ENCODE results near the gene MAG. TPM values are rescaled to one million over a fixed set of nuclear protein-coding genes. Genes with fewer than 3 reads are reported as not detected.
A peak's percentile ranks its signal among the peaks of the same experiment; 100 is the strongest.

MAG gene
- total and polyA plus RNA-seq, 2 of the 13 experiments (the other 11 are each of a cell fraction or from before 2014, with no cell fraction given), result 0.20 to 1.3 TPM

GRCh38 chr19:35354898-35355297, 62.9 kb downstream of the MAG start:
- in situ Hi-C loops (cut with HindIII; ENCODE audit: extremely low pct_ligation_motif_present, low pct_unique_long_range_greater_than_20kb), result loop anchor here (5.0 kb wide), 1 partner anchor 112 kb away; no protein-coding TSS in a partner anchor
- CTCF ChIA-PET (ENCODE audit: low intra/inter-chr PET ratio, low total read pairs), result no interaction called here
- POLR2A ChIA-PET, result no interaction called here
- TF ChIP-seq TBP (CRISPR knock-in tag; IDR thresholded peaks at IDR 0.05), result no peak
- no peak for TF ChIP-seq ZFP36L2 (CRISPR knock-in tag; IDR thresholded peaks at IDR 0.05)
- TF ChIP-seq, protein P1, sequence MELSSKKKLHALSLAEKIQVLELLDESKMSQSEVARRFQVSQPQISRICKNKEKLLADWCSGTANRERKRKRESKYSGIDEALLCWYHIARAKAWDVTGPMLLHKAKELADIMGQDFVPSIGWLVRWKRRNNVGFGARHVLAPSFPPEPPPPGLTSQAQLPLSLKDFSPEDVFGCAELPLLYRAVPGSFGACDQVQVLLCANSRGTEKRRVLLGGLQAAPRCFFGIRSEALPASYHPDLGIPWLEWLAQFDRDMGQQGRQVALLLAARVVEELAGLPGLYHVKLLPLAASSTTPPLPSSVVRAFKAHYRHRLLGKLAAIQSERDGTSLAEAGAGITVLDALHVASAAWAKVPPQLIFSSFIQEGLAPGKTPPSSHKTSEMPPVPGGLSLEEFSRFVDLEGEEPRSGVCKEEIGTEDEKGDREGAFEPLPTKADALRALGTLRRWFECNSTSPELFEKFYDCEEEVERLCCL (CRISPR knock-in tag; IDR thresholded peaks at IDR 0.05; ENCODE audit: borderline replicate concordance), result no peak
- TF ChIP-seq CTCF (CRISPR knock-in tag; IDR thresholded peaks at IDR 0.05), result 0 out of 2 replicates have a peak, but pooled peaks have one; percentile 3
- TF ChIP-seq, protein P2, sequence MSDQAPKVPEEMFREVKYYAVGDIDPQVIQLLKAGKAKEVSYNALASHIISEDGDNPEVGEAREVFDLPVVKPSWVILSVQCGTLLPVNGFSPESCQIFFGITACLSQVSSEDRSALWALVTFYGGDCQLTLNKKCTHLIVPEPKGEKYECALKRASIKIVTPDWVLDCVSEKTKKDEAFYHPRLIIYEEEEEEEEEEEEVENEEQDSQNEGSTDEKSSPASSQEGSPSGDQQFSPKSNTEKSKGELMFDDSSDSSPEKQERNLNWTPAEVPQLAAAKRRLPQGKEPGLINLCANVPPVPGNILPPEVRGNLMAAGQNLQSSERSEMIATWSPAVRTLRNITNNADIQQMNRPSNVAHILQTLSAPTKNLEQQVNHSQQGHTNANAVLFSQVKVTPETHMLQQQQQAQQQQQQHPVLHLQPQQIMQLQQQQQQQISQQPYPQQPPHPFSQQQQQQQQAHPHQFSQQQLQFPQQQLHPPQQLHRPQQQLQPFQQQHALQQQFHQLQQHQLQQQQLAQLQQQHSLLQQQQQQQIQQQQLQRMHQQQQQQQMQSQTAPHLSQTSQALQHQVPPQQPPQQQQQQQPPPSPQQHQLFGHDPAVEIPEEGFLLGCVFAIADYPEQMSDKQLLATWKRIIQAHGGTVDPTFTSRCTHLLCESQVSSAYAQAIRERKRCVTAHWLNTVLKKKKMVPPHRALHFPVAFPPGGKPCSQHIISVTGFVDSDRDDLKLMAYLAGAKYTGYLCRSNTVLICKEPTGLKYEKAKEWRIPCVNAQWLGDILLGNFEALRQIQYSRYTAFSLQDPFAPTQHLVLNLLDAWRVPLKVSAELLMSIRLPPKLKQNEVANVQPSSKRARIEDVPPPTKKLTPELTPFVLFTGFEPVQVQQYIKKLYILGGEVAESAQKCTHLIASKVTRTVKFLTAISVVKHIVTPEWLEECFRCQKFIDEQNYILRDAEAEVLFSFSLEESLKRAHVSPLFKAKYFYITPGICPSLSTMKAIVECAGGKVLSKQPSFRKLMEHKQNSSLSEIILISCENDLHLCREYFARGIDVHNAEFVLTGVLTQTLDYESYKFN (CRISPR knock-in tag; conservative IDR thresholded peaks at IDR 0.05), result 0 out of 2 replicates have a peak, but pooled peaks have one; percentile 24
- no peak for TF ChIP-seq RFX3 (CRISPR knock-in tag; IDR thresholded peaks at IDR 0.05)
- TF ChIP-seq SP5 (CRISPR knock-in tag; IDR thresholded peaks at IDR 0.05; ENCODE audit: borderline replicate concordance, low read depth), result no peak
- no peak for TF ChIP-seq CREB3 (CRISPR knock-in tag; IDR thresholded peaks at IDR 0.05)
- TF ChIP-seq MAX (IDR thresholded peaks at IDR 0.05), result 0 out of 2 replicates have a peak, but pooled peaks have one; percentile 54
- no peak for TF ChIP-seq MATR3 (CRISPR knock-in tag; IDR thresholded peaks at IDR 0.05)
- TF ChIP-seq ZNF430 (CRISPR knock-in tag; IDR thresholded peaks at IDR 0.05), result no peak
- TF ChIP-seq NFIB (CRISPR knock-in tag; IDR thresholded peaks at IDR 0.05; ENCODE audit: borderline replicate concordance), result no peak
- no peak for TF ChIP-seq ZNF788 (CRISPR knock-in tag; IDR thresholded peaks at IDR 0.05; ENCODE audit: borderline replicate concordance)
- TF ChIP-seq CHD4 (IDR thresholded peaks at IDR 0.05; ENCODE audit: borderline replicate concordance, low read length), result no peak
- no peak for TF ChIP-seq KDM2A (CRISPR knock-in tag; IDR thresholded peaks at IDR 0.05; ENCODE audit: borderline replicate concordance, low read depth)
- no peak for TF ChIP-seq ZNF546 (CRISPR knock-in tag; conservative IDR thresholded peaks at IDR 0.05)
- no peak for TF ChIP-seq SP2 (CRISPR knock-in tag; IDR thresholded peaks at IDR 0.05)
- no peak for TF ChIP-seq FOXA1 (IDR thresholded peaks at IDR 0.05)
- TF ChIP-seq FOXA1 (CRISPR knock-in tag; IDR thresholded peaks at IDR 0.05), result no peak

More at GRCh38 chr19:35354898-35355297, 62.9 kb downstream of the MAG start:
- Histone ChIP-seq H3K4me1 (ENCODE audit: insufficient read depth, low read length) (peaks cover 54% of the 10 kb centered on the region), H3K79me2 (ENCODE audit: insufficient read depth, low read length) (no peaks in the 10 kb centered on the region), H3K9me3 (ENCODE audit: low read length) (no peaks in the 10 kb centered on the region), H3K27me3 (ENCODE audit: control insufficient read depth in 1 of 2, insufficient read depth in 2 of 2, low read length in 2 of 2) (peaks cover 0 to 1% of the 10 kb centered on the region in 2 experiments; a peak in 1 of 5 replicates), H3K4me3 (replicated peaks in 1 of 3; ENCODE audit: insufficient read depth in 1 of 3, low read depth in 2 of 3, low read length in 3 of 3) (no peak overlapping the region), H3K27ac (ENCODE audit: extremely low read length, insufficient read depth, low read length) (no peak overlapping the region), H2AFZ (ENCODE audit: low read length) (no peak overlapping the region), H4K20me1 (ENCODE audit: insufficient read depth, low read length) (no peaks in the 10 kb centered on the region), H3K9ac (ENCODE audit: insufficient read depth, low read depth, low read length) (no peak overlapping the region), H3K36me3 (replicated peaks in 1 of 2; ENCODE audit: control insufficient read depth in 1 of 2, insufficient read depth in 2 of 2, low read length in 2 of 2) (no peaks in the 10 kb centered on the region), H3K4me2 (ENCODE audit: low read depth, low read length) (no peak overlapping the region)
- intact Hi-C loops (cut with micrococcal nuclease; ENCODE audit: unreplicated experiment), result loop anchor here (5.0 kb wide), 1 partner anchor 42 kb away; no protein-coding TSS in a partner anchor
- ATAC-seq, result no peak
- DNase-seq (ENCODE audit: low spot score), result no peak
- WGBS (ENCODE audit: low lambda C conversion rate), result 33% methylated on average over 4 of the region's 8 CpGs
- no peak for FAIRE-seq
- no TSS peak for BruUV-seq (replicated peaks)
